Endothelial cell of umbilical vein (primary cell): Measurements from ENCODE around the gene ACP1. TPM values are rescaled to one million over a fixed set of nuclear protein-coding genes. Genes with fewer than 3 reads are reported as not detected.

ENCODE experiments used
- BruUV-seq: library from RNA; stranded (reverse); fragments of 400-500 nt; replicated peaks from 2 replicates; lab custom pipeline; 2021; lab: Mats Ljungman, UMichigan
- CTCF ChIA-PET: fragments of 300-600, 350-600 bp; sonication (Branson Sonifier 250); formaldehyde crosslinking; loops from one replicate; lab custom pipeline; 2021; ENCODE audit warnings: antibody characterized with exemption, inconsistent platforms; lab: Charles Lee
- POLR2A ChIA-PET: fragments of 300-600, 350-600 bp; sonication (Branson Sonifier 250); formaldehyde crosslinking; loops from one replicate; lab custom pipeline; 2021; ENCODE audit warnings: antibody characterized with exemption, inconsistent platforms; lab: Charles Lee
- DNase-seq: peaks from one replicate; pipeline ENCODE4 v3.0.0-alpha.2; 2011; ENCODE audit warnings: low read depth, low spot score
- FAIRE-seq: peaks from 2 replicates; lab custom pipeline; 2011; peaks lifted over from hg19 to GRCh38; lab: Jason Lieb, UNC
- H2AFZ ChIP-seq: 2 replicates; pipeline ENCODE4 v1.6.0; 2012; ENCODE audit warnings: low read depth, low read length, control low read depth, inconsistent platforms
- H3K27ac ChIP-seq: 2 replicates; pipeline ENCODE4 v1.5.1; 2011; ENCODE audit warnings: low read depth, mild to moderate bottlenecking, control low read depth, low read length, moderate library complexity; ENCODE audit not compliant: insufficient read depth
- H3K27me3 ChIP-seq, 2 experiments: 2 replicates each; pipeline versions ENCODE4 v1.6.0 to v1.6.1; 2011; ENCODE audit warnings: low read length in 2 of 2, mixed read lengths in 1 of 2; ENCODE audit not compliant: control insufficient read depth in 2 of 2, insufficient read depth in 2 of 2
- H3K36me3 ChIP-seq, 2 experiments: 2 replicates in 1 of 2; 3 replicates in 1 of 2; pipeline ENCODE4 v1.5.1; 2011; ENCODE audit warnings: low read length in 2 of 2, mild to moderate bottlenecking in 1 of 2, moderate library complexity in 1 of 2; ENCODE audit not compliant: control insufficient read depth in 2 of 2, insufficient read depth in 2 of 2; ENCODE audit errors: extremely low read depth in 1 of 2
- H3K4me1 ChIP-seq: 3 replicates; pipeline ENCODE4 v1.5.1; 2011; ENCODE audit warnings: mild to moderate bottlenecking, low read length; ENCODE audit not compliant: control insufficient read depth, insufficient read depth; ENCODE audit errors: extremely low read depth
- H3K4me2 ChIP-seq: 2 replicates; pipeline ENCODE4 v1.6.1; 2011; ENCODE audit warnings: low read length, control low read depth, mixed read lengths; ENCODE audit not compliant: insufficient read depth
- H3K4me3 ChIP-seq, 3 experiments: fragments of 200-600 bp in 1 of 3; sonication (generic), shearing (Covaris generic) in 1 of 3; replicated peaks in 1 of 3; 2 replicates each; pipeline ENCODE4 v1.5.1; 2011 to 2016; ENCODE audit warnings: control low read depth in 3 of 3, low read length in 3 of 3, mild to moderate bottlenecking in 2 of 3, inconsistent platforms in 1 of 3, low read depth in 1 of 3, moderate library complexity in 1 of 3; ENCODE audit not compliant: insufficient read depth in 1 of 3
- H3K79me2 ChIP-seq: 2 replicates; pipeline ENCODE4 v1.6.0; 2012; ENCODE audit warnings: low read length, inconsistent platforms; ENCODE audit not compliant: control insufficient read depth, insufficient read depth
- H3K9ac ChIP-seq: replicated peaks from 2 replicates; pipeline ENCODE3; 2011; ENCODE audit warnings: low read length, control low read depth; ENCODE audit not compliant: insufficient read depth; ENCODE audit errors: extremely low read depth
- H3K9me1 ChIP-seq: replicated peaks from 3 replicates; pipeline ENCODE4 v1.6.0; 2011; ENCODE audit warnings: mild to moderate bottlenecking, low read length; ENCODE audit not compliant: control insufficient read depth, insufficient read depth; ENCODE audit errors: extremely low read depth
- H3K9me3 ChIP-seq: replicated peaks from 2 replicates; pipeline ENCODE4 v1.5.1; 2012; ENCODE audit warnings: low read length, inconsistent platforms; ENCODE audit not compliant: control insufficient read depth, insufficient read depth
- H4K20me1 ChIP-seq: replicated peaks from 2 replicates; pipeline ENCODE3; 2011; ENCODE audit warnings: mild to moderate bottlenecking, low read length; ENCODE audit not compliant: control insufficient read depth, insufficient read depth; ENCODE audit errors: extremely low read depth
- EZH2 ChIP-seq: IDR thresholded peaks from 2 replicates; pipeline ENCODE4 v1.6.1; 2012; ENCODE audit warnings: borderline replicate concordance, low read depth, mild to moderate bottlenecking, moderate library complexity, low read length, inconsistent platforms; ENCODE audit not compliant: severe bottlenecking
- FOS ChIP-seq: IDR thresholded peaks from 2 replicates; pipeline ENCODE4 v1.6.1; 2011; ENCODE audit warnings: mild to moderate bottlenecking, low read length, moderate library complexity, borderline replicate concordance; ENCODE audit not compliant: insufficient read depth
- GATA2 ChIP-seq: IDR thresholded peaks from 2 replicates; pipeline ENCODE4 v1.7.0; 2011; ENCODE audit warnings: low read depth, mild to moderate bottlenecking, moderate library complexity, mixed read lengths, low read length; ENCODE audit not compliant: insufficient read length, insufficient read depth
- JUN ChIP-seq: IDR thresholded peaks from 2 replicates; pipeline ENCODE4 v1.6.1; 2011; ENCODE audit warnings: borderline replicate concordance, low read depth; ENCODE audit not compliant: insufficient read length, insufficient read depth
- MYC ChIP-seq: IDR thresholded peaks from one replicate; pipeline ENCODE4 v1.6.1; 2011; ENCODE audit warnings: mild to moderate bottlenecking, low read depth, low read length
- POLR2A ChIP-seq: IDR thresholded peaks from 2 replicates; pipeline ENCODE4 v1.6.1; 2012; ENCODE audit warnings: low read depth, mild to moderate bottlenecking, control low read depth, low read length
- POLR2AphosphoS5 ChIP-seq: IDR thresholded peaks from 2 replicates; pipeline ENCODE4 v1.6.1; 2012; ENCODE audit warnings: low read depth, mild to moderate bottlenecking, control low read depth, low read length, moderate library complexity; ENCODE audit not compliant: insufficient read depth
- dilution Hi-C: fragments of 300-500 bp; cut with MboI; formaldehyde crosslinking; loops from one replicate; pipeline ENCODE4 v1.15.0; 2019; ENCODE audit warnings: low sequenced_read_pairs; ENCODE audit not compliant: extremely low pct_ligation_motif_present
- intact Hi-C: fragments of 100-400 bp; cut with micrococcal nuclease; formaldehyde crosslinking; loops from one replicate; pipeline ENCODE4 v1.10.0; 2022
- polyA plus RNA-seq, 4 experiments: library from polyadenylated mRNA; depleted of rRNA in 3 of 4; stranded (reverse) in 3 of 4; unstranded in 1 of 4; fragments of >200 nt; gene quantifications; 2 replicates each; pipeline versions ENCODE4 v1.2.1 to v1.2.3, GENCODE V29; 2011 to 2012; ENCODE audit warnings: missing spikeins in 1 of 4
- total RNA-seq: library from RNA; stranded (reverse); gene quantifications from 2 replicates; pipeline ENCODE4 v1.2.3, GENCODE V29; 2021
- TF ChIP-seq, protein P1 (sequence below), 2 donors: IDR thresholded peaks; 1 replicate in 1 of 2; 2 replicates in 1 of 2; pipeline ENCODE4 v1.5.1; 2011; ENCODE audit warnings: low read length in 2 of 2, mild to moderate bottlenecking in 2 of 2, moderate library complexity in 2 of 2, control low read depth in 1 of 2, inconsistent platforms in 1 of 2, low read depth in 1 of 2; ENCODE audit not compliant: insufficient read depth in 1 of 2; ENCODE audit errors: extremely low read depth in 1 of 2
- TF ChIP-seq, protein P2 (sequence below): IDR thresholded peaks from 2 replicates; pipeline ENCODE4 v1.6.1; 2011; ENCODE audit not compliant: insufficient read depth, insufficient read length

The ACP1 gene
- total and polyA plus RNA-seq, 2 donors (not counting 3 experiments of a cell fraction or from before 2014, with no cell fraction given): 63.4 to 80.2 TPM

- Histone ChIP-seq H3K9me1 (no peaks in the 10 kb centered on the region), H3K27ac (no peak overlapping the region), H3K79me2 (no peaks in the 10 kb centered on the region), H3K27me3 (no peaks in the 10 kb centered on the region), H3K4me1 (peaks cover 7% of the 10 kb centered on the region), H3K4me3 (no peak overlapping the region), H2AFZ (no peak overlapping the region), H3K4me2 (no peak overlapping the region), H4K20me1 (peaks cover 2% of the 10 kb centered on the region), H3K36me3 (no peaks in the 10 kb centered on the region), H3K9me3 (no peaks in the 10 kb centered on the region), H3K9ac (no peak overlapping the region)
- BruUV-seq: no TSS peak
- ChIA-PET POLR2A (no interaction called here), CTCF (interaction anchor here (1.2 kb wide), 1 partner anchor 13 kb away, joined by 3 read pairs; no protein-coding TSS in a partner anchor)
- FAIRE-seq (no peak), DNase-seq (no peak)
- no peak for TF ChIP-seq POLR2AphosphoS5
- TF ChIP-seq GATA2: no peak
- TF ChIP-seq MYC: no peak
- no peak for TF ChIP-seq FOS
- TF ChIP-seq EZH2: no peak
- TF ChIP-seq, protein P1, sequence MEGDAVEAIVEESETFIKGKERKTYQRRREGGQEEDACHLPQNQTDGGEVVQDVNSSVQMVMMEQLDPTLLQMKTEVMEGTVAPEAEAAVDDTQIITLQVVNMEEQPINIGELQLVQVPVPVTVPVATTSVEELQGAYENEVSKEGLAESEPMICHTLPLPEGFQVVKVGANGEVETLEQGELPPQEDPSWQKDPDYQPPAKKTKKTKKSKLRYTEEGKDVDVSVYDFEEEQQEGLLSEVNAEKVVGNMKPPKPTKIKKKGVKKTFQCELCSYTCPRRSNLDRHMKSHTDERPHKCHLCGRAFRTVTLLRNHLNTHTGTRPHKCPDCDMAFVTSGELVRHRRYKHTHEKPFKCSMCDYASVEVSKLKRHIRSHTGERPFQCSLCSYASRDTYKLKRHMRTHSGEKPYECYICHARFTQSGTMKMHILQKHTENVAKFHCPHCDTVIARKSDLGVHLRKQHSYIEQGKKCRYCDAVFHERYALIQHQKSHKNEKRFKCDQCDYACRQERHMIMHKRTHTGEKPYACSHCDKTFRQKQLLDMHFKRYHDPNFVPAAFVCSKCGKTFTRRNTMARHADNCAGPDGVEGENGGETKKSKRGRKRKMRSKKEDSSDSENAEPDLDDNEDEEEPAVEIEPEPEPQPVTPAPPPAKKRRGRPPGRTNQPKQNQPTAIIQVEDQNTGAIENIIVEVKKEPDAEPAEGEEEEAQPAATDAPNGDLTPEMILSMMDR (IDR thresholded peaks at IDR 0.05; ENCODE audit: extremely low read depth in 1 of 2, insufficient read depth in 1 of 2, low read depth in 1 of 2, low read length in 2 of 2): no peak
- no peak for TF ChIP-seq JUN
- TF ChIP-seq, protein P2, sequence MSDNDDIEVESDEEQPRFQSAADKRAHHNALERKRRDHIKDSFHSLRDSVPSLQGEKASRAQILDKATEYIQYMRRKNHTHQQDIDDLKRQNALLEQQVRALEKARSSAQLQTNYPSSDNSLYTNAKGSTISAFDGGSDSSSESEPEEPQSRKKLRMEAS: no peak
- TF ChIP-seq POLR2A: no peak
- dilution Hi-C loops (no loop called here), intact Hi-C loops (loop anchor here (5.0 kb wide), 1 partner anchor 1367 kb away; no protein-coding TSS in a partner anchor)
Observed at GRCh38 chr2:259789-260331, 4.9 kb upstream of the ACP1 start.
